GM12878 (cell line): ENCODE data around the gene CDK2. TPM values are rescaled to one million over a fixed set of nuclear protein-coding genes. Genes with fewer than 3 reads are reported as not detected.

Experiments used
- ATAC-seq: fragments of 200-7000 bp; cut with Tn5 transposase; 3 replicates; pipeline ENCODE4 v1.9.1; 2020; ENCODE audit warnings: mild to moderate bottlenecking, moderate library complexity
- BruUV-seq: library from RNA; stranded (reverse); fragments of 400-500 nt; replicated peaks from 2 replicates; lab custom pipeline; 2021; lab: Mats Ljungman, UMichigan
- CTCF ChIA-PET: fragments of 300-600 bp; sonication (Branson Sonifier 250); formaldehyde crosslinking; extraction: SDS; loops from one replicate; lab custom pipeline; 2021; ENCODE audit warnings: inconsistent platforms; lab: Yijun Ruan, JAX
- POLR2A ChIA-PET: fragments of 350-600 bp; formaldehyde crosslinking; extraction: SDS; loops from one replicate; lab custom pipeline; 2021; ENCODE audit warnings: inconsistent platforms; lab: Charles Lee
- RAD21 ChIA-PET: fragments of 300-600 bp; sonication (Branson Sonifier 250); formaldehyde crosslinking; loops from one replicate; lab custom pipeline; 2023; ENCODE audit warnings: antibody characterized with exemption; ENCODE audit not compliant: unreplicated experiment; lab: Charles Lee
- SMC1A ChIA-PET: fragments of 300-600 bp; sonication (Branson Sonifier 250); formaldehyde crosslinking; loops from one replicate; lab custom pipeline; 2023; ENCODE audit not compliant: unreplicated experiment, uncharacterized antibody; lab: Charles Lee
- DNase-seq: peaks from one replicate; pipeline ENCODE4 v3.0.0-alpha.2; 2011; ENCODE audit warnings: low read depth, low spot score
- FAIRE-seq: peaks from 3 replicates; lab custom pipeline; 2011; peaks lifted over from hg19 to GRCh38; lab: Jason Lieb, UNC
- H2AFZ ChIP-seq: 2 replicates; pipeline ENCODE4 v1.6.0; 2011; ENCODE audit warnings: low read depth, low read length, control low read depth; ENCODE audit not compliant: control insufficient read depth
- H3K27ac ChIP-seq: 2 replicates; pipeline ENCODE4 v1.5.1; 2011; ENCODE audit warnings: control low read depth; ENCODE audit not compliant: control insufficient read depth, insufficient read depth
- H3K27me3 ChIP-seq, 2 experiments: replicated peaks in 1 of 2; 2 replicates each; pipeline versions ENCODE4 v1.6.0 to v1.6.1; 2011; ENCODE audit warnings: low read length in 1 of 2; ENCODE audit not compliant: control insufficient read depth in 2 of 2, insufficient read depth in 2 of 2
- H3K36me3 ChIP-seq, 2 experiments: 2 replicates each; pipeline ENCODE4 v1.5.1; 2011; ENCODE audit warnings: low read length in 1 of 2; ENCODE audit not compliant: control insufficient read depth in 2 of 2, insufficient read depth in 2 of 2
- H3K4me1 ChIP-seq: 2 replicates; pipeline ENCODE4 v1.6.1; 2011; ENCODE audit warnings: mild to moderate bottlenecking, low read length, moderate library complexity, mixed read lengths; ENCODE audit not compliant: control insufficient read depth, insufficient read depth
- H3K4me2 ChIP-seq: 2 replicates; pipeline ENCODE4 v1.6.0; 2011; ENCODE audit warnings: control low read depth; ENCODE audit not compliant: control insufficient read depth, insufficient read depth
- H3K4me3 ChIP-seq: fragments of 200-600 bp; sonication (generic); 2 replicates; pipeline ENCODE4 v1.5.1; 2016
- H3K79me2 ChIP-seq: 2 replicates; pipeline ENCODE4 v1.6.0; 2011; ENCODE audit warnings: low read length; ENCODE audit not compliant: control insufficient read depth, insufficient read depth
- H3K9ac ChIP-seq: 2 replicates; pipeline ENCODE4 v1.8.0; 2011; ENCODE audit warnings: low read length, control low read depth, mixed read lengths; ENCODE audit not compliant: control insufficient read depth, insufficient read depth
- H3K9me3 ChIP-seq: replicated peaks from 3 replicates; pipeline ENCODE4 v1.5.1; 2011; ENCODE audit warnings: mild to moderate bottlenecking, low read length; ENCODE audit not compliant: control insufficient read depth, insufficient read depth
- H4K20me1 ChIP-seq: 2 replicates; pipeline ENCODE4 v1.6.0; 2011; ENCODE audit not compliant: control insufficient read depth, insufficient read depth
- BACH1 ChIP-seq: fragments of 450-650 bp; IDR thresholded peaks from 2 replicates; pipeline ENCODE4 v1.6.1; 2017; ENCODE audit warnings: mild to moderate bottlenecking, borderline replicate concordance
- BRCA1 ChIP-seq: IDR thresholded peaks from 2 replicates; pipeline ENCODE4 v1.6.1; 2011; ENCODE audit warnings: low read depth, low read length, improper control_type of control experiment
- CHD1 ChIP-seq: IDR thresholded peaks from 2 replicates; pipeline ENCODE4 v1.6.1; 2012; ENCODE audit warnings: low read depth, low read length, improper control_type of control experiment
- ELK1 ChIP-seq: IDR thresholded peaks from 2 replicates; pipeline ENCODE4 v1.6.1; 2012; ENCODE audit warnings: low read depth, low read length, improper control_type of control experiment
- EP300 ChIP-seq, 2 experiments: fragments of 150-350 bp in 1 of 2; IDR thresholded peaks; 2 replicates each; pipeline ENCODE4 v1.6.1; 2011 to 2012; ENCODE audit warnings: low read depth in 2 of 2, low read length in 2 of 2, borderline replicate concordance in 1 of 2, improper control_type of control experiment in 1 of 2, inconsistent platforms in 1 of 2; ENCODE audit not compliant: control insufficient read depth in 1 of 2
- FOXM1 ChIP-seq: IDR thresholded peaks from 2 replicates; pipeline ENCODE4 v1.6.1; 2012; ENCODE audit warnings: low read depth, mild to moderate bottlenecking, inconsistent platforms, low read length, moderate library complexity
- JUND ChIP-seq: IDR thresholded peaks from 2 replicates; pipeline ENCODE4 v1.6.1; 2012; ENCODE audit warnings: low read depth, mild to moderate bottlenecking, low read length, improper control_type of control experiment, moderate library complexity
- NR2C2 ChIP-seq: IDR thresholded peaks from 2 replicates; pipeline ENCODE4 v1.6.1; 2011; ENCODE audit warnings: borderline replicate concordance, low read depth; ENCODE audit not compliant: control insufficient read depth, insufficient read length
- RCOR1 ChIP-seq: conservative IDR thresholded peaks from 2 replicates; pipeline ENCODE4 v1.6.1; 2012; ENCODE audit warnings: low read depth, low read length, improper control_type of control experiment
- SIX5 ChIP-seq: IDR thresholded peaks from 2 replicates; pipeline ENCODE4 v1.6.1; 2011; ENCODE audit warnings: mild to moderate bottlenecking, low read depth, low read length, moderate library complexity; ENCODE audit not compliant: severe bottlenecking
- STAT1 ChIP-seq: fragments of 450-650 bp; conservative IDR thresholded peaks from 2 replicates; pipeline ENCODE4 v1.6.1; 2014; ENCODE audit warnings: antibody characterized with exemption, mild to moderate bottlenecking
- SUPT20H ChIP-seq: IDR thresholded peaks from 2 replicates; pipeline ENCODE4 v1.6.1; 2011; ENCODE audit warnings: low read depth, mild to moderate bottlenecking, low read length, moderate library complexity, borderline replicate concordance; ENCODE audit not compliant: control insufficient read depth
- WGBS: methylation state at CpG from one replicate; pipeline ENCODE4 v1.1.6; 2016; ENCODE audit warnings: low lambda C conversion rate; ENCODE audit not compliant: insufficient replicate concordance, insufficient coverage; ENCODE audit errors: missing lambda C conversion rate; 5-methylcytosine and 5-hydroxymethylcytosine counted together
- in situ Hi-C: fragments of 300-500 bp; cut with MboI; formaldehyde crosslinking; loops from 9 replicates; pipeline ENCODE4 v1.14.3; 2018; ENCODE audit warnings: mixed read lengths
- intact Hi-C: fragments of 100-400 bp; cut with micrococcal nuclease; formaldehyde crosslinking; loops from one replicate; pipeline ENCODE4 v1.14.2; 2022; ENCODE audit not compliant: unreplicated experiment
- polyA plus RNA-seq, 11 experiments: library from polyadenylated mRNA; depleted of rRNA in 4 of 11; unstranded in 6 of 11; stranded (reverse) in 5 of 11; fragments of >200 nt; fragmentation: Nextera tagmentation in 4 of 11; fragmentation: Illumina TruSeq in 1 of 11; extraction: Ambion mirVana in 4 of 11; extraction: Trizol in 1 of 11; gene quantifications; 1 replicate in 1 of 11; 2 replicates in 10 of 11; pipeline versions ENCODE4 v1.2.1 to v1.2.3, GENCODE V29; 2011 to 2016; ENCODE audit warnings: inconsistent platforms in 2 of 11, missing spikeins in 2 of 11, low read depth in 1 of 11
- total RNA-seq, 4 experiments: library from RNA; depleted of rRNA in 3 of 4; stranded (reverse); fragments of >200 nt in 3 of 4; fragmentation: Illumina TruSeq in 1 of 4; extraction: Trizol in 1 of 4; gene quantifications; 2 replicates each; pipeline versions ENCODE4 v1.2.1 to v1.2.3, GENCODE V29; 2013 to 2021
- TF ChIP-seq, protein P1 (sequence below): IDR thresholded peaks from 2 replicates; pipeline ENCODE4 v1.6.1; 2011; ENCODE audit warnings: low read depth, mild to moderate bottlenecking, low read length, moderate library complexity, borderline replicate concordance; ENCODE audit errors: extremely low read depth

The CDK2 gene
- total and polyA plus RNA-seq, 10 of the 15 experiments (the other 5 are each of a cell fraction or from before 2014, with no cell fraction given), result 13.1 to 138 (median 82.2) TPM

GRCh38 chr12:55984861-55985260 lies 18.2 kb downstream of the CDK2 start:
- SMC1A ChIA-PET, result interaction anchor here (0.9 to 3.5 kb wide), 9 partner anchors 9 to 246 kb away, joined by 3 to 24 read pairs (median 4); partner anchors contain the start of genes PA2G4, RAB5B and SUOX
- no peaks in the 10 kb centered on the region for H3K27me3 ChIP-seq
- H3K79me2 ChIP-seq, result peaks cover 2% of the 10 kb centered on the region
- no peak overlapping the region for H3K27ac ChIP-seq
- no peaks in the 10 kb centered on the region for H4K20me1 ChIP-seq
- no peak overlapping the region for H3K9ac ChIP-seq
- DNase-seq (no peak), FAIRE-seq (no peak), ATAC-seq (no peak)
- no peaks in the 10 kb centered on the region for H3K9me3 ChIP-seq
- TF ChIP-seq EP300 (IDR thresholded peaks at IDR 0.05; ENCODE audit: borderline replicate concordance in 1 of 2, control insufficient read depth in 1 of 2, low read depth in 2 of 2, low read length in 2 of 2), result no peak
- TF ChIP-seq BRCA1, result no peak
- no peak for TF ChIP-seq JUND
- TF ChIP-seq STAT1, result no peak
- H3K4me2 ChIP-seq, result no peak overlapping the region
- intact Hi-C loops (no loop called here), in situ Hi-C loops (no loop called here)
- H2AFZ ChIP-seq, result no peak overlapping the region
- CTCF ChIA-PET, result interaction anchor here (0.6 to 4.2 kb wide), 12 partner anchors 8 to 246 kb away, joined by 3 to 28 read pairs (median 4); partner anchors contain the start of genes DGKA, RAB5B and SUOX
- RAD21 ChIA-PET, result interaction anchor here (0.6 to 6.4 kb wide), 5 partner anchors 11 to 55 kb away, joined by 3 to 56 read pairs (median 5); partner anchors contain the start of genes RAB5B and SUOX
- BruUV-seq, result no TSS peak
- peaks cover 3 to 16% of the 10 kb centered on the region in 2 experiments; a peak in 3 of 4 replicates for H3K36me3 ChIP-seq
- POLR2A ChIA-PET, result interaction anchor here (0.7 to 5.6 kb wide), 3 partner anchors 11 to 120 kb away, joined by 3 to 85 read pairs (median 6); partner anchors contain the start of genes PA2G4, RAB5B and SUOX
- peaks cover 16% of the 10 kb centered on the region for H3K4me1 ChIP-seq
- WGBS, result 91% methylated on average over 2 of the region's 2 CpGs
- no peak overlapping the region for H3K4me3 ChIP-seq

GRCh38 chr12:55985341-55985740 lies 18.7 kb downstream of the CDK2 start:
- no peak overlapping the region for H3K27ac ChIP-seq
- TF ChIP-seq RCOR1 (no peak), BACH1 (no peak), SUPT20H (no peak), CHD1 (no peak), FOXM1 (no peak), SIX5 (no peak), NR2C2 (no peak), ELK1 (no peak)
- TF ChIP-seq, protein P1, sequence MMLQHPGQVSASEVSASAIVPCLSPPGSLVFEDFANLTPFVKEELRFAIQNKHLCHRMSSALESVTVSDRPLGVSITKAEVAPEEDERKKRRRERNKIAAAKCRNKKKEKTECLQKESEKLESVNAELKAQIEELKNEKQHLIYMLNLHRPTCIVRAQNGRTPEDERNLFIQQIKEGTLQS, result no peak

More at GRCh38 chr12:55985341-55985740, 18.7 kb downstream of the CDK2 start:
- no peaks in the 10 kb centered on the region for H3K9me3 ChIP-seq
- in situ Hi-C loops (no loop called here), intact Hi-C loops (no loop called here)
- ATAC-seq (no peak), FAIRE-seq (no peak), DNase-seq (no peak)
- RAD21 ChIA-PET, result interaction anchor here (0.6 to 6.4 kb wide), 4 partner anchors 11 to 55 kb away, joined by 3 to 56 read pairs (median 12); partner anchors contain the start of genes RAB5B and SUOX
- WGBS, result 90% methylated on average over 4 of the region's 4 CpGs
- H3K4me1 ChIP-seq, result peaks cover 16% of the 10 kb centered on the region
- CTCF ChIA-PET, result interaction anchor here (0.6 to 2.5 kb wide), 9 partner anchors 9 to 246 kb away, joined by 3 to 28 read pairs (median 4); partner anchors contain the start of genes DGKA and RAB5B
- no peak overlapping the region for H2AFZ ChIP-seq
- H3K4me3 ChIP-seq, result no peak overlapping the region
- SMC1A ChIA-PET, result interaction anchor here (1.1 to 3.5 kb wide), 9 partner anchors 9 to 246 kb away, joined by 3 to 24 read pairs (median 4); partner anchors contain the start of genes PA2G4, RAB5B, RPS26 and SUOX
- peaks cover 2% of the 10 kb centered on the region for H3K79me2 ChIP-seq
- H3K4me2 ChIP-seq, result no peak overlapping the region
- no peaks in the 10 kb centered on the region for H3K27me3 ChIP-seq
- H3K9ac ChIP-seq, result no peak overlapping the region
- no TSS peak for BruUV-seq
- H4K20me1 ChIP-seq, result no peaks in the 10 kb centered on the region
- POLR2A ChIA-PET, result interaction anchor here (0.5 to 5.6 kb wide), 5 partner anchors 9 to 55 kb away, joined by 3 to 85 read pairs (median 5); partner anchors contain the start of genes RAB5B and SUOX
- H3K36me3 ChIP-seq, result peaks cover 3 to 17% of the 10 kb centered on the region in 2 experiments; a peak in 3 of 4 replicates
